A549 (cell line): ENCODE data around the gene PSME3IP1.

Experiments
- CHD4 ChIP-seq: fragments of 200-600 bp; sonication (generic); IDR thresholded peaks from 2 replicates; pipeline ENCODE4 v1.6.1; 2016; ENCODE audit warnings: antibody characterized with exemption, mild to moderate bottlenecking, borderline replicate concordance
- HOXA7 ChIP-seq: fragments of 250-450 bp; sonication (Bioruptor Pico); IDR thresholded peaks from 2 replicates; pipeline ENCODE4 v1.5.0; 2020; ENCODE audit warnings: mild to moderate bottlenecking, moderate library complexity
- MAFK ChIP-seq: fragments of 450-650 bp; IDR thresholded peaks from 2 replicates; pipeline ENCODE4 v1.6.1; 2014; ENCODE audit not compliant: partially characterized antibody
- MYC ChIP-seq: IDR thresholded peaks from 2 replicates; pipeline ENCODE4 v1.6.1; 2012; ENCODE audit warnings: mild to moderate bottlenecking, inconsistent platforms, low read length, improper control_type of control experiment, borderline replicate concordance
- NFE2L2 ChIP-seq: fragments of 150-350 bp; conservative IDR thresholded peaks from 2 replicates; pipeline ENCODE4 v1.6.1; 2014; ENCODE audit warnings: low read length
- RFX5 ChIP-seq: fragments of 450-650 bp; IDR thresholded peaks from 2 replicates; pipeline ENCODE4 v1.7.1; 2014; ENCODE audit warnings: antibody characterized with exemption, mild to moderate bottlenecking, moderate library complexity
- SREBF2 ChIP-seq: fragments of 450-650 bp; IDR thresholded peaks from 2 replicates; pipeline ENCODE4 v1.6.1; 2014; ENCODE audit warnings: mild to moderate bottlenecking, moderate library complexity
- TF ChIP-seq, protein P1 (sequence below): fragments of >200 bp; sonication (Bioruptor Twin); formaldehyde crosslinking; IDR thresholded peaks from 3 replicates; pipeline ENCODE4 v1.5.1; 2016
- TF ChIP-seq, protein P2 (sequence below): IDR thresholded peaks from 2 replicates; pipeline ENCODE4 v1.6.1; 2012

DNA sequence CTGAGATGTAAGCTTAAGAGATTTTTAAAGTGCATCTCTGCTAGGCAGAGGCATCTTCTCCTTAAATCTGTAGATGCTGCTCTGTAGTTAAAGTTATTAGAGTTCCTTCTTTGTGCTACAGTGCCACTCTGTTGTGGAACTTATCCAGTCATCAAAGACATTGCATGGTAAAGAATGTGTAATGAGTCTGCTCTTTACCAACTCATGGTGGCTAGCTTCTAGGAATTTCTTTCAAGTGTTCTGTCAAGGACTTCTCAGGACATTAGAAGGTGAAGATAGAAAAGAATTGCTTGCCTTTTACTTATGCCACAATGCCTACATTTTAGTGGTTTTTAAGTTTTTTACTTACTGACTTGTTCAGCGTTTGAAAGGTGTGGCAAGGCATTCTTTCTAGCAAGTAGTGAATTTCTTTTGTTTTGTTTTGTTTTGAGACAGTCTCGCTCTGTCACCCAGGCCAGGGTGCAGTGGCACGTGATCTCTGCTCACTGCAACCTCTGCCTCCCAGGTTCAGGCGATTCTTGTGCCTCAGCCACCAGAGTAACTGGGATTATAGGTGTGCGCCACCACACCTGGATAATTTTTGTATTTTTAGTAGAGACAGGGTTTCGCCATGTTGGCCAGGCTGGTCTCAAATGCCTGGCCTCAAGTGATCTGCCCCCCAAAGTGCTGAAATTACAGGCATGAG lies 39.0 kb upstream of the PSME3IP1 start:
- TF ChIP-seq, protein P1, sequence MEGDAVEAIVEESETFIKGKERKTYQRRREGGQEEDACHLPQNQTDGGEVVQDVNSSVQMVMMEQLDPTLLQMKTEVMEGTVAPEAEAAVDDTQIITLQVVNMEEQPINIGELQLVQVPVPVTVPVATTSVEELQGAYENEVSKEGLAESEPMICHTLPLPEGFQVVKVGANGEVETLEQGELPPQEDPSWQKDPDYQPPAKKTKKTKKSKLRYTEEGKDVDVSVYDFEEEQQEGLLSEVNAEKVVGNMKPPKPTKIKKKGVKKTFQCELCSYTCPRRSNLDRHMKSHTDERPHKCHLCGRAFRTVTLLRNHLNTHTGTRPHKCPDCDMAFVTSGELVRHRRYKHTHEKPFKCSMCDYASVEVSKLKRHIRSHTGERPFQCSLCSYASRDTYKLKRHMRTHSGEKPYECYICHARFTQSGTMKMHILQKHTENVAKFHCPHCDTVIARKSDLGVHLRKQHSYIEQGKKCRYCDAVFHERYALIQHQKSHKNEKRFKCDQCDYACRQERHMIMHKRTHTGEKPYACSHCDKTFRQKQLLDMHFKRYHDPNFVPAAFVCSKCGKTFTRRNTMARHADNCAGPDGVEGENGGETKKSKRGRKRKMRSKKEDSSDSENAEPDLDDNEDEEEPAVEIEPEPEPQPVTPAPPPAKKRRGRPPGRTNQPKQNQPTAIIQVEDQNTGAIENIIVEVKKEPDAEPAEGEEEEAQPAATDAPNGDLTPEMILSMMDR, result no peak
- no peak for TF ChIP-seq SREBF2
- no peak for TF ChIP-seq NFE2L2
- TF ChIP-seq CHD4, result no peak
- no peak for TF ChIP-seq MAFK
- no peak for TF ChIP-seq RFX5
- TF ChIP-seq HOXA7 (CRISPR knock-in tag), result no peak
- TF ChIP-seq, protein P2, sequence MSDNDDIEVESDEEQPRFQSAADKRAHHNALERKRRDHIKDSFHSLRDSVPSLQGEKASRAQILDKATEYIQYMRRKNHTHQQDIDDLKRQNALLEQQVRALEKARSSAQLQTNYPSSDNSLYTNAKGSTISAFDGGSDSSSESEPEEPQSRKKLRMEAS, result no peak
- TF ChIP-seq MYC, result no peak
